Measurements from ENCODE around the gene PLA2G6. TPM values are rescaled to one million over a fixed set of nuclear protein-coding genes. Genes with fewer than 3 reads are reported as not detected.
"Not testable (repeated sequence)": the region's sequence is repeated elsewhere in the genome, so short reads cannot be mapped to it uniquely, and the experiment has no call there.

Gene PLA2G6
- total RNA-seq, 2 donors from 2014 or later = 41.5 to 68.0 TPM

DNA sequence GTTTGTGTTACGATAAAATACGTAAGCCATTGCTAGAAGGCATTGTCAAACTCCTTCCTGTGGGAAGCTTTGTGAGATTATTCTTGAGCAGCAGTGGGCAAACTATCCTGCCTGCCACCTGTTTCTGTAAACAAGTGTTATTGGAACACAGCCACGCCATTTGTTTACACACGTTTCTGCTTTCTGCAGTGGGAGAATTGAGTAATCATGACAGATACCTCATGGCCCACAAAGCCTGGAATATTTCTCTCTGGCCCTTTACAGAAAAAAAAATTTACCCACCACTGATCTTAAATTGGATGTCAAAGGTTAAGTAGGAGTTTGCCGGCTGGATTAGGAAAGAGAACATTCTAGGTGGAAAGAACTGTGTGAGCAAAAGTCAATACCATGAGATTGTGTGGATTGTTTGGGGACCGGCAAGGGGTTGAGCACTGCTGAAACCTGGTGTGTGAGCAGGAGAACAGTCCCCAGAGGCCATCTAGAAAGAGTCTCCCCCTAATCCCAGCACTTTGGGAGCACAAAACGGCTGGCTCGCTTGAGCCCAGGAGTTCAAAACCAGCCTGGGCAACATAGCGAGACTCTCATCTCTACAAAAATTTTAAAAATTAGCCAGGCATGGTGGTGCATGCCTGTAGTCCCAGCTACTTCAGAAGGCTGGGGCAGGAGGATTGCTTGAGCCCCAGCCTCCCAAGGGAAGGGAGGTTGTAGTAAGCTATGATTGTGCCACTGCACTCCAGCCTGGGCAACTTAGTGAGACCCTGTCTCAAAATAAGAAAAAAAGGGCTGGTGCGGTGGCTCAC, 6.0 kb upstream of the PLA2G6 start:
- H3K27ac ChIP-seq = peak overlapping the region; percentile 40 to 85 (median 68)
- peak; percentile 60 to 89 (median 80) for DNase-seq
- H3K4me1 ChIP-seq = peaks cover 15% of the 10 kb centered on the region
- H3K36me3 ChIP-seq (replicated peaks in 1 of 2; ENCODE audit: insufficient read depth in 1 of 2, low read depth in 2 of 2) = no peaks in the 10 kb centered on the region
- H3K27me3 ChIP-seq = no peaks in the 10 kb centered on the region
- 33 to 40% methylated on average over 9 to 10 of the region's 10 CpGs for WGBS, 2 donors
- TF ChIP-seq, protein P1, sequence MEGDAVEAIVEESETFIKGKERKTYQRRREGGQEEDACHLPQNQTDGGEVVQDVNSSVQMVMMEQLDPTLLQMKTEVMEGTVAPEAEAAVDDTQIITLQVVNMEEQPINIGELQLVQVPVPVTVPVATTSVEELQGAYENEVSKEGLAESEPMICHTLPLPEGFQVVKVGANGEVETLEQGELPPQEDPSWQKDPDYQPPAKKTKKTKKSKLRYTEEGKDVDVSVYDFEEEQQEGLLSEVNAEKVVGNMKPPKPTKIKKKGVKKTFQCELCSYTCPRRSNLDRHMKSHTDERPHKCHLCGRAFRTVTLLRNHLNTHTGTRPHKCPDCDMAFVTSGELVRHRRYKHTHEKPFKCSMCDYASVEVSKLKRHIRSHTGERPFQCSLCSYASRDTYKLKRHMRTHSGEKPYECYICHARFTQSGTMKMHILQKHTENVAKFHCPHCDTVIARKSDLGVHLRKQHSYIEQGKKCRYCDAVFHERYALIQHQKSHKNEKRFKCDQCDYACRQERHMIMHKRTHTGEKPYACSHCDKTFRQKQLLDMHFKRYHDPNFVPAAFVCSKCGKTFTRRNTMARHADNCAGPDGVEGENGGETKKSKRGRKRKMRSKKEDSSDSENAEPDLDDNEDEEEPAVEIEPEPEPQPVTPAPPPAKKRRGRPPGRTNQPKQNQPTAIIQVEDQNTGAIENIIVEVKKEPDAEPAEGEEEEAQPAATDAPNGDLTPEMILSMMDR (IDR thresholded peaks at IDR 0.05) = no peak
- TF ChIP-seq POLR2A (IDR thresholded peaks at IDR 0.05) = no peak
- peak; percentile 90 for ATAC-seq
- intact Hi-C loops (cut with DNase I) = no loop called here
- no peaks in the 10 kb centered on the region for H3K9me3 ChIP-seq
- H3K4me3 ChIP-seq = no peak overlapping the region

DNA sequence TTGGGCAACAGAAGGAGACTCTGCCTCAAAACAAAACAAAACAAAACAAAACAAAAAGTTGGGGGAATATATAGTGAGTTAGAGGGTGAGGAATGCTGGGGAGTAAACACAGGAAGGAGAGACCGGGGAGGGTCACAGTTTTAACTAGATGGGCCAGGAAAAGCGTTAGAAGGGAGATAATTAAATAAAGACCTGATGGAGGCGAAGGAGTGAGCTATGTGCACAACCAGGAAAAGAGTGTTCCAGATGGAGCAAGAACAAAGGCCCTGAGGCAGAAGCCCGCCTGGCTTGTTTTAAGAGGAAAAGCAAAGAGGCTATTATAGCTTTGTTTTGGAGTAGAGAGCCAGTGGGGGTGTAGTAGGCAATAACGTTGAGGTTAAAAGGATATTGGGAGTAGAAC, 4.8 kb upstream of the PLA2G6 start:
- Histone ChIP-seq H3K27me3 (no peaks in the 10 kb centered on the region), H3K4me1 (peaks cover 20% of the 10 kb centered on the region), H3K4me3 (no peak overlapping the region), H3K36me3 (replicated peaks in 1 of 2; ENCODE audit: insufficient read depth in 1 of 2, low read depth in 2 of 2) (no peaks in the 10 kb centered on the region), H3K9me3 (no peaks in the 10 kb centered on the region), H3K27ac (peak overlapping the region in 2 of 4 donors; percentile 74 to 85)
- ATAC-seq (no peak), DNase-seq (no peak)
- 69 to 74% methylated on average over 5 of the region's 5 CpGs for WGBS, 2 donors
- intact Hi-C loops (cut with DNase I) = no loop called here
- TF ChIP-seq, protein P1 (IDR thresholded peaks at IDR 0.05) = no peak
- no peak for TF ChIP-seq POLR2A (IDR thresholded peaks at IDR 0.05)

DNA sequence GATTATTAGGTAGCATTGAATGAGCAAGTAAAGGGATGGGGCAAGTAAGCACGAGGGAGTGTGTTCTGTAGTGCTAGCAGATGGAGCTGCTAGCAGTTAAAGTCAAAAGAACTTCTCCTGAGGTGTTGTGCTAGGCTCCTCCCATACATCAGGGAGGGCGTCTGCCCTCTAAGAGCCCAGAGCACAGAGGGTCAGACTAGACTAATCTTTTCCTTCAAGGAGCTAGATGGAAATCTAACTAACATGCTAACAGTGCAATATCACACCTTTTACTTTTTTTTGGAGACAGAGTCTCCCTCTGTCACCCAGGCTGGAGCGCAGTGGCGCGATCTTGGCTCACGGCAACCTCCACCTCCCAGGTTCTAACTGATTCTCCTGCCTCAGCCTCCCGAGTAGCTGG, 3.2 kb upstream of the PLA2G6 start:
- no peak for ATAC-seq
- peaks cover 33% of the 10 kb centered on the region for H3K4me1 ChIP-seq

DNA sequence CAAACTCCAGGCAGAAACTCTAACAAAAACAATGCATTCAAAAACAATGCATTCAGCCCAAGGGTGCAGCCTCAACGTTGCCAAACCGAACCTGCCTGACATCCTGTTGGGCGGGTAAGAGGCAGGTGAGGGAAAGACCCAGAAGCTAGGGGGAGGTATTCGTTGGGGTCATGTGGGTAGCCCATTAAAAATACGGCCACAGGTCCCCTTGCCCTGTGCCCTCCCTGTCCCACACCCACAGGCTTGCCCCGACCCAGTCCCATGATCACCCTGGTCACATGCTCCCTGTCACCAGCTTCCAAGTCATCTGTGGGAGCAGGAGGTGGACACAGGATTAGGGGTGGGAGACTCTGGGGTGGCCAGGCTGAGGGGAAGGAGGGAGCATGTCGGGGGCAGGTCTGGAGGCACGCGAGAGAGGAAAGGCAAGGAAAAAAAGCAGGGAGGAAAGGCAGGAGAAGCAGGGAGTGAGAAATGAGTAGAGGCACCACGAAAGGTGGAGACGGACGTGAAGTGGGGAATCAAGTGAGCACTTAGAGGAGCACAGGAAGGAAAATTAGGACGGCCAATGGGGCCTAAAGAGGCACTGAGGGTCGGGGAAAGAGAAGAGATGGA, 683 bp downstream of the PLA2G6 start:
- Histone ChIP-seq H3K4me3 (peak overlapping the region; percentile 24 to 80), H3K27ac (peak overlapping the region; percentile 80 to 88 (median 86)), H3K27me3 (no peaks in the 10 kb centered on the region), H3K9me3 (no peaks in the 10 kb centered on the region), H3K36me3 (replicated peaks in 1 of 2; ENCODE audit: insufficient read depth in 1 of 2, low read depth in 2 of 2) (no peaks in the 10 kb centered on the region), H3K4me1 (peaks cover 31% of the 10 kb centered on the region)
- ATAC-seq = peak; percentile 7
- TF ChIP-seq, protein P1 (IDR thresholded peaks at IDR 0.05) = no peak
- TF ChIP-seq POLR2A (IDR thresholded peaks at IDR 0.05) = no peak
- intact Hi-C loops (cut with DNase I) = no loop called here
- WGBS, 2 donors = 7 to 11% methylated on average over 14 of the region's 14 CpGs
- DNase-seq = peak in 3 of 4 donors; percentile 37 to 63 (median 52)

More for the DNA sequence above, 3.2 kb upstream of the PLA2G6 start:
- Histone ChIP-seq H3K27ac (no peak overlapping the region), H3K27me3 (no peaks in the 10 kb centered on the region), H3K36me3 (replicated peaks in 1 of 2; ENCODE audit: insufficient read depth in 1 of 2, low read depth in 2 of 2) (no peaks in the 10 kb centered on the region), H3K4me3 (no peak overlapping the region), H3K9me3 (no peaks in the 10 kb centered on the region)
- intact Hi-C loops (cut with DNase I) = no loop called here
- DNase-seq = no peak
- 69 to 82% methylated on average over 2 to 7 of the region's 7 CpGs for WGBS, 2 donors
- no peak for TF ChIP-seq POLR2A (IDR thresholded peaks at IDR 0.05)
- TF ChIP-seq, protein P1 (IDR thresholded peaks at IDR 0.05) = no peak

DNA sequence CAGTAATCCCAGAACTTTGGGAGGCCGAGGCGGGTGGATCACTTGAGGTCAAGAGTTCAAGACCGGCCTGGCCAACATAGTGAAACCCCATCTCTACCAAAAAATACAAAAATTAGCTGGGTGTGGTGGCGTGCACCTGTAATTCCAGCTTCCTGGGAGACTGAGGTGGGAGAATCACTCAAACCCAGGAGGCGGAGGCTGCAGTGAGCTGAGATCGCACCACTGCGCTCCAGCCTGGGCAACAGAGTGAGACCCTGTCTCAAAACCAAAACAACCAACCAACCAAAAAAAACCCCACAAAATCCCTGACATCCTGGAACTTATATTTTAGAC, 3.1 kb downstream of the PLA2G6 start:
- H3K4me3 ChIP-seq; H3K36me3 ChIP-seq (replicated peaks in 1 of 2; ENCODE audit: insufficient read depth in 1 of 2, low read depth in 2 of 2); intact Hi-C loops (cut with DNase I); ATAC-seq; H3K27me3 ChIP-seq; H3K9me3 ChIP-seq; DNase-seq: not testable (repeated sequence)
- WGBS, 2 donors = 93 to 95% methylated on average over 7 of the region's 7 CpGs
- peak overlapping the region in 3 of 4 donors; percentile 65 to 69 (median 69) for H3K27ac ChIP-seq
- H3K4me1 ChIP-seq = peaks cover 31% of the 10 kb centered on the region
